HG02870 (cell line): ENCODE data around the gene ZNF787.

Source experiments
- ATAC-seq: cut with Tn5 transposase; IDR thresholded peaks from one replicate; pipeline ENCODE4 v1.9.1; 2021; ENCODE audit warnings: mild to moderate bottlenecking, moderate library complexity; ENCODE audit not compliant: unreplicated experiment

The ZNF787 gene

GRCh38 chr19:56091751-56092546 is 29.1 kb downstream of the ZNF787 start:
- ATAC-seq: no peak

- ATAC-seq: no peak
These were observed 30.0 kb downstream of the ZNF787 start for GRCh38 chr19:56091066-56091490.

GRCh38 chr19:56089344-56089743 is 31.8 kb downstream of the ZNF787 start:
- no peak for ATAC-seq

- no peak for ATAC-seq
These were observed 32.4 kb downstream of the ZNF787 start for GRCh38 chr19:56088497-56089215.

- ATAC-seq: no peak
These were observed 33.2 kb downstream of the ZNF787 start for GRCh38 chr19:56087647-56088496.

GRCh38 chr19:56086671-56087430 is 34.2 kb downstream of the ZNF787 start:
- no peak for ATAC-seq

- no peak for ATAC-seq
These were observed 35.4 kb downstream of the ZNF787 start for GRCh38 chr19:56085571-56086275.

- ATAC-seq: no peak
These were observed 36.1 kb downstream of the ZNF787 start for GRCh38 chr19:56084835-56085536.

GRCh38 chr19:56083668-56084067 is 37.4 kb downstream of the ZNF787 start:
- no peak for ATAC-seq

- peak; percentile 51 for ATAC-seq
These were observed 40.3 kb downstream of the ZNF787 start for GRCh38 chr19:56080669-56081401.

GRCh38 chr19:56079609-56080008 is 41.5 kb downstream of the ZNF787 start:
- ATAC-seq: no peak

GRCh38 chr19:56076498-56076897 is 44.6 kb downstream of the ZNF787 start:
- no peak for ATAC-seq

- no peak for ATAC-seq
These were observed 49.9 kb downstream of the ZNF787 start for GRCh38 chr19:56071151-56071550.

GRCh38 chr19:56069642-56070041 is 51.5 kb downstream of the ZNF787 start:
- no peak for ATAC-seq

- peak; percentile 48 for ATAC-seq
These were observed 54.7 kb downstream of the ZNF787 start for GRCh38 chr19:56066152-56067023.

GRCh38 chr19:56053596-56053995 is 67.5 kb downstream of the ZNF787 start:
- ATAC-seq: no peak
